ENCODE results near the gene CPXM1. TPM values are rescaled to one million over a fixed set of nuclear protein-coding genes. Genes with fewer than 3 reads are reported as not detected.

Gene CPXM1
- total and polyA plus RNA-seq, 8 donors, result 0.50 to 16.2 (median 1.2) TPM; not detected in 3

GRCh38 chr20:2794202-2794748 lies 6.2 kb downstream of the CPXM1 start:
- H3K36me3 ChIP-seq, result no peaks in the 10 kb centered on the region
- WGBS, 5 donors, result 67 to 82% (median 72%) methylated on average over 22 to 23 of the region's 23 CpGs
- H3K4me1 ChIP-seq, result peaks cover 0 to 4% (median 2%) of the 10 kb centered on the region in 4 donors
- no peak overlapping the region for H3K27ac ChIP-seq
- H3K27me3 ChIP-seq, result peaks cover 4 to 74% (median 9%) of the 10 kb centered on the region in 3 donors
- TF ChIP-seq POLR2AphosphoS5 (IDR thresholded peaks at IDR 0.05), result no peak
- no peak for TF ChIP-seq CTCF (IDR thresholded peaks at IDR 0.05)
- no peak for TF ChIP-seq POLR2A (IDR thresholded peaks at IDR 0.05)
- TF ChIP-seq EP300 (IDR thresholded peaks at IDR 0.05), result no peak
- H3K4me3 ChIP-seq, result no peak overlapping the region
- no peaks in the 10 kb centered on the region for H3K9me3 ChIP-seq
- intact Hi-C loops (cut with DNase I; ENCODE audit: low total_unique reads), result no loop called here
- DNase-seq, result no peak

GRCh38 chr20:2793471-2793870 lies 7.0 kb downstream of the CPXM1 start:
- Histone ChIP-seq H3K4me1 (no peaks in the 10 kb centered on the region), H3K27ac (no peak overlapping the region), H3K9me3 (no peaks in the 10 kb centered on the region), H3K36me3 (no peaks in the 10 kb centered on the region), H3K4me3 (no peak overlapping the region), H3K27me3 (peaks cover 4 to 66% (median 6%) of the 10 kb centered on the region in 3 donors)
- no peak for DNase-seq
- WGBS, 5 donors, result 78 to 94% (median 91%) methylated on average over 5 to 6 of the region's 6 CpGs
- no peak for TF ChIP-seq CTCF (IDR thresholded peaks at IDR 0.05)
- no peak for TF ChIP-seq EP300 (IDR thresholded peaks at IDR 0.05)
- TF ChIP-seq POLR2AphosphoS5 (IDR thresholded peaks at IDR 0.05), result no peak
- intact Hi-C loops (cut with DNase I; ENCODE audit: low total_unique reads), result no loop called here

GRCh38 chr20:2783908-2784566 lies 16.4 kb downstream of the CPXM1 start:
- WGBS, 5 donors, result 76 to 84% (median 79%) methylated on average over 6 of the region's 6 CpGs
- Histone ChIP-seq H3K27ac (no peak overlapping the region), H3K4me1 (no peaks in the 10 kb centered on the region), H3K4me3 (no peak overlapping the region), H3K9me3 (no peaks in the 10 kb centered on the region), H3K27me3 (peaks cover 0 to 29% (median 0%) of the 10 kb centered on the region in 3 donors), H3K36me3 (no peaks in the 10 kb centered on the region)
- TF ChIP-seq POLR2A (IDR thresholded peaks at IDR 0.05) (no peak), CTCF (IDR thresholded peaks at IDR 0.05) (no peak), POLR2AphosphoS5 (IDR thresholded peaks at IDR 0.05) (no peak), EP300 (IDR thresholded peaks at IDR 0.05) (no peak)
- intact Hi-C loops (cut with DNase I; ENCODE audit: low total_unique reads), result no loop called here
- DNase-seq, result no peak

GRCh38 chr20:2780948-2781347 lies 19.5 kb downstream of the CPXM1 start:
- Histone ChIP-seq H3K9me3 (peaks cover 0 to 3% (median 2%) of the 10 kb centered on the region in 4 donors), H3K27ac (no peak overlapping the region), H3K36me3 (no peaks in the 10 kb centered on the region), H3K27me3 (peaks cover 0 to 32% (median 0%) of the 10 kb centered on the region in 3 donors), H3K4me1 (no peaks in the 10 kb centered on the region), H3K4me3 (no peak overlapping the region)
- WGBS, 5 donors, result 28 to 38% (median 32%) methylated on average over 3 of the region's 3 CpGs
- intact Hi-C loops (cut with DNase I; ENCODE audit: low total_unique reads), result no loop called here
- no peak for DNase-seq
- TF ChIP-seq POLR2AphosphoS5 (IDR thresholded peaks at IDR 0.05) (no peak), EP300 (IDR thresholded peaks at IDR 0.05) (no peak), CTCF (IDR thresholded peaks at IDR 0.05) (no peak), POLR2A (IDR thresholded peaks at IDR 0.05) (no peak)

All from stomach (tissue), 9 donors.